Measurements from ENCODE around the gene SMG1. TPM values are rescaled to one million over a fixed set of nuclear protein-coding genes. Genes with fewer than 3 reads are reported as not detected.
"Not testable (repeated sequence)": the region's sequence is repeated elsewhere in the genome, so short reads cannot be mapped to it uniquely, and the experiment has no call there.

Gene SMG1
- total RNA-seq, 5 donors from 2014 or later (not counting 1 experiment from before 2014, with no cell fraction given) = 134 to 173 (median 166) TPM

DNA sequence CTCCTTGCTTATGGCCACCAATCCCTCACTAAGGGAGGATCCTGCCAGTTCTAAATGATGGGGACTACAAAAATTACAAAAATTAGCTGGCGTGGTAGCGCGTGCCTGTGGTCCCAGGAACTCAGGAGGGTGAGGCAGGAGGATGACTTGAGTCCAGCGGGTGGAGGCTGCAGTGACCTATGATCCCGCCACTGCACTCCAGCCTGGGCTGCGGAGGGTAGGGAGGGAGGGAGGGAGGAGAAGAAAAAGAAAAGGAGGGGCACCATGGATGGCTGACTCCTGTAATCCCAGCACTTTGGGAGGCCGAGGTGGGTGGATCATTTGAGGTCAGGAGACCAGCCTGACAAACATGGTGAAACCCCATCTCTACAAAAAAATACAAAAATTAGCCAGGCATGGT, 1.9 kb upstream of the SMG1 start:
- CTCF ChIA-PET; H3K27me3 Mint-ChIP-seq; H3K9me3 ChIP-seq; POLR2A ChIA-PET; ATAC-seq (replicated peaks in 1 of 4); H3K36me3 ChIP-seq (ENCODE audit: control insufficient read depth in 2 of 2, extremely low read depth in 1 of 2, insufficient read depth in 1 of 2, low read length in 1 of 2); H3K4me3 ChIP-seq (ENCODE audit: control insufficient read depth in 1 of 2, extremely low read depth in 1 of 2, low read length in 1 of 2); H3K27ac Mint-ChIP-seq; H3K27ac ChIP-seq (ENCODE audit: low read length); H3K36me3 Mint-ChIP-seq; H3K9me3 Mint-ChIP-seq; H3K27me3 ChIP-seq (replicated peaks in 1 of 2; ENCODE audit: control insufficient read depth in 2 of 2, extremely low read depth in 1 of 2, insufficient read depth in 2 of 2, low read length in 1 of 2); DNase-seq: not testable (repeated sequence)
- Mint-ChIP-seq H3K4me1 (peaks cover 21 to 33% (median 29%) of the 10 kb centered on the region in 3 donors), H3K4me3 (peak overlapping the region in 2 of 3 donors; percentile 39)
- 90% methylated on average over 2 of the region's 7 CpGs for WGBS (ENCODE audit: insufficient coverage)
- peaks cover 11% of the 10 kb centered on the region in 2 experiments for H3K4me1 ChIP-seq (ENCODE audit: control insufficient read depth in 1 of 2, extremely low read depth in 1 of 2, insufficient read depth in 2 of 2, low read length in 2 of 2)

DNA sequence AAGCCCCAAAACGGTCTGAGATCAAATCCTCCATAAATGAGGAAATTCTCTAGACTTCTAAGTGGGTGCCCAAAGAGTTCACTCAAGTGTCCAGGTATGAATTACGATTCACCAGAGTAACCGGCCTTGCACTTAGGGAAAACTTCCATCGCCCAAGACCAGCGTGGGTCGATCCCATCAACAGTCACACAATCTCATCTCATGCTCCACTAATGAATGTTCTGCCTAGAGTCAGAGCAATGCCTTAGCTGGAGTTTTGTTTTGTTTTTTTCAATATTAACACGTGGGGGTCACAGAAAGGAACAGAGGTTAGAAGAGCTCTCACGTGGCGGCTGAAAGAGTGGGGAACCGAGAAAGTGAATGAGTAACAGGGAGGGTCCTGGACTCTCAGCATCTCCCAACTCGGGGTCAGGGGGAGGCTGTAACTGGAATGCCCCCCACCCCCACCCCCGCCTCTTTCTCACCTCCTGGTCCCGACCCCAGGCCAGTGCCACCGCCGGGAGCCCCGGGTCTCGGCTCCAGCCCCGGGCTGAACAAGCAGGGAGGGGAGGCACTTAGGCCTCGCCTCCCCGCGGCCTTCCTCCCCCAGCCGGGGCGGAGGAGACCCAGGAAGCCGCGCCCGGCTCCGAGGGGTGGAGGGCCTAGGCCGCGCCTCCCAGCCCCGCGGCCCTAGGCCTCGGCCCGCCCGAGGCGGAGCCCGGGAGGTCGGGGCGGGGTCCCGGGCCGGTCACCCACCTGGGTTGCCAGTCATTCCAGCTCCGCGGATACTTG, 808 bp downstream of the SMG1 start:
- H3K27ac ChIP-seq (ENCODE audit: low read length) = peak overlapping the region; percentile 63
- peak overlapping the region; percentile 87 to 91 (median 87) for H3K4me3 Mint-ChIP-seq
- peaks cover 36 to 52% (median 46%) of the 10 kb centered on the region in 3 donors for H3K4me1 Mint-ChIP-seq
- peaks cover 14 to 19% of the 10 kb centered on the region in 2 experiments for H3K4me1 ChIP-seq (ENCODE audit: control insufficient read depth in 1 of 2, extremely low read depth in 1 of 2, insufficient read depth in 2 of 2, low read length in 2 of 2)
- H3K36me3 ChIP-seq (ENCODE audit: control insufficient read depth in 2 of 2, extremely low read depth in 1 of 2, insufficient read depth in 1 of 2, low read length in 1 of 2); H3K9me3 ChIP-seq; H3K27me3 ChIP-seq (replicated peaks in 1 of 2; ENCODE audit: control insufficient read depth in 2 of 2, extremely low read depth in 1 of 2, insufficient read depth in 2 of 2, low read length in 1 of 2); H3K27me3 Mint-ChIP-seq; H3K36me3 Mint-ChIP-seq; POLR2A ChIA-PET; H3K9me3 Mint-ChIP-seq: not testable (repeated sequence)
- DNase-seq (peak in 32 of 35 experiments; percentile 14 to 69 (median 50)), ATAC-seq (replicated peaks in 1 of 4) (peak; percentile 61 to 78 (median 74))
- peak overlapping the region; percentile 54 to 59 for H3K4me3 ChIP-seq (ENCODE audit: control insufficient read depth in 1 of 2, extremely low read depth in 1 of 2, low read length in 1 of 2)
- H3K27ac Mint-ChIP-seq = peak overlapping the region; percentile 89 to 91
- CTCF ChIA-PET = interaction anchor here in 1 of 2 donors (1.4 kb wide), 1 partner anchor 124 kb away, joined by 4 read pairs; the partner anchor contains the start of gene ARL6IP1
- WGBS (ENCODE audit: insufficient coverage) = 0% methylated on average over 27 of the region's 42 CpGs

DNA sequence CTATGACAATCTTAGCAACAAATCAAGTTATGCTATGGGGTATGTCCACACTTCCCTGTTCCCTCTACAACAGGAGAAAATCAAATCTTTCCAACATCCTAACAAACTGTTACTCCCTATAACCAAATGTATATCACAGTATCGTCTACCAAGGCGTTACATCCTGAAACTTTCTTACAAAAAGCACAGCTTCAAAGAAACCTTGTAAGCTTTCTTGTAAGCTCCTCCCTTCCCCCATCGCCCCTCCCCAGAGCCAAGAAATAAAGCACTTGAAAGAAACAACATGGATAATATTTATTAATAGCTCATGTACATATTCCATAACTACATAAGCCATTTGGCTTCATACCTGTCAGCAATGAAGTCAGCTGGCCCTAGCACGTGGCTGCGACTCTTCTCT, 2.3 kb downstream of the SMG1 start:
- peak overlapping the region; percentile 71 to 75 for H3K27ac Mint-ChIP-seq
- peak overlapping the region; percentile 77 to 87 (median 84) for H3K4me3 Mint-ChIP-seq
- peaks cover 43 to 63% (median 57%) of the 10 kb centered on the region in 3 donors for H3K4me1 Mint-ChIP-seq
- H3K36me3 Mint-ChIP-seq; H3K36me3 ChIP-seq (ENCODE audit: control insufficient read depth in 2 of 2, extremely low read depth in 1 of 2, insufficient read depth in 1 of 2, low read length in 1 of 2); H3K27ac ChIP-seq (ENCODE audit: low read length); H3K27me3 Mint-ChIP-seq; H3K27me3 ChIP-seq (replicated peaks in 1 of 2; ENCODE audit: control insufficient read depth in 2 of 2, extremely low read depth in 1 of 2, insufficient read depth in 2 of 2, low read length in 1 of 2); H3K9me3 ChIP-seq; CTCF ChIA-PET; ATAC-seq (replicated peaks in 1 of 4); H3K4me3 ChIP-seq (ENCODE audit: control insufficient read depth in 1 of 2, extremely low read depth in 1 of 2, low read length in 1 of 2); H3K9me3 Mint-ChIP-seq; POLR2A ChIA-PET: not testable (repeated sequence)
- no CpG with 5 or more reads among the region's 5 CpGs for WGBS (ENCODE audit: insufficient coverage)
- DNase-seq = peak in 1 of 35 experiments; percentile 22
- H3K4me1 ChIP-seq (ENCODE audit: control insufficient read depth in 1 of 2, extremely low read depth in 1 of 2, insufficient read depth in 2 of 2, low read length in 2 of 2) = peaks cover 14 to 24% of the 10 kb centered on the region in 2 experiments

DNA sequence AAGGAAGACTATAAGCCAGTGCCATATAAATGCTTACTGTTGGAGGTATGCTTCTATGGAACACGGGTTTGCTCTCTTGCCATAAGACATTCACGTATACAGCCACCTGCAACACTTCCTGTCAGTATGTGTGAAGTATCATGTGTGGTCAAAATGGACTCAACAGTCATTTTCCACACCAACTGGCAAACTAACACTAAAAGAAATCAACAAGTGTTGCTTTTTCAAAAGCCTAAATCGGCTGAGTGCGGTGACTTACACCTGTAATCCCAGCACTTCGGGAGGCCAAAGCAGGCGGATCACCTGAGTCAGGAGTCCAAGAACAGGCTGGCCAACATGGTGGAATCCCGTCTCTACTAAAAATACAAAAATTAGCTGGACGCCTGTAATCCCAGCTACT, 3.1 kb downstream of the SMG1 start:
- CTCF ChIA-PET; H3K4me3 ChIP-seq (ENCODE audit: control insufficient read depth in 1 of 2, extremely low read depth in 1 of 2, low read length in 1 of 2); ATAC-seq (replicated peaks in 1 of 4); H3K36me3 ChIP-seq (ENCODE audit: control insufficient read depth in 2 of 2, extremely low read depth in 1 of 2, insufficient read depth in 1 of 2, low read length in 1 of 2); H3K27me3 ChIP-seq (replicated peaks in 1 of 2; ENCODE audit: control insufficient read depth in 2 of 2, extremely low read depth in 1 of 2, insufficient read depth in 2 of 2, low read length in 1 of 2); H3K27me3 Mint-ChIP-seq; H3K9me3 Mint-ChIP-seq; H3K36me3 Mint-ChIP-seq; H3K9me3 ChIP-seq; POLR2A ChIA-PET: not testable (repeated sequence)
- H3K4me3 Mint-ChIP-seq = peak overlapping the region; percentile 77 to 87 (median 84)
- 33% methylated on average over 4 of the region's 8 CpGs for WGBS (ENCODE audit: insufficient coverage)
- peak in 1 of 35 experiments; percentile 25 for DNase-seq
- peaks cover 51 to 68% (median 64%) of the 10 kb centered on the region in 3 donors for H3K4me1 Mint-ChIP-seq
- peak overlapping the region; percentile 67 to 71 for H3K27ac Mint-ChIP-seq
- Histone ChIP-seq H3K27ac (ENCODE audit: low read length) (peak overlapping the region; percentile 23), H3K4me1 (ENCODE audit: control insufficient read depth in 1 of 2, extremely low read depth in 1 of 2, insufficient read depth in 2 of 2, low read length in 2 of 2) (peaks cover 14 to 25% of the 10 kb centered on the region in 2 experiments)

DNA sequence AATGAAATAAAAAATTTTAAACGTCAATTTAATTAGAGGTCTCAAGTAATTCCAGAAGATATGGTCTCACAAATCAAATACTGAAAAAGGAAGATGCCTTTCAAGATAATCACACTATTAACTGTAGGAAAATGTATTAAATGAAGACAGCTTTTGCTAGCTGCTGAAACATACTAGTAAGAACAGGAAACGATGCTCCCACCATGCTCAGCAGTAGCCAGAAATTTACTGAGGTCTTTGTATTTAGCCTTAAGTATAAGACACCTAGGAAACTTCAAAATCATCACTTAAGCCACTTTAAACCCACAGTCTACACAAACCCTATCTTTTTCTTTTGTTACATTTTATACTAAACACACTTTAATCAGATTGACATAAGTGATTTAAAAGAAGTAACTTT, 16.6 kb downstream of the SMG1 start:
- H3K27ac Mint-ChIP-seq; CTCF ChIA-PET; ATAC-seq (replicated peaks in 1 of 4); H3K27ac ChIP-seq (ENCODE audit: low read length); H3K4me3 Mint-ChIP-seq; H3K27me3 Mint-ChIP-seq; H3K9me3 ChIP-seq; DNase-seq; POLR2A ChIA-PET; H3K4me3 ChIP-seq (ENCODE audit: control insufficient read depth in 1 of 2, extremely low read depth in 1 of 2, low read length in 1 of 2); H3K4me1 ChIP-seq (ENCODE audit: control insufficient read depth in 1 of 2, extremely low read depth in 1 of 2, insufficient read depth in 2 of 2, low read length in 2 of 2); H3K36me3 ChIP-seq (ENCODE audit: control insufficient read depth in 2 of 2, extremely low read depth in 1 of 2, insufficient read depth in 1 of 2, low read length in 1 of 2); H3K27me3 ChIP-seq (replicated peaks in 1 of 2; ENCODE audit: control insufficient read depth in 2 of 2, extremely low read depth in 1 of 2, insufficient read depth in 2 of 2, low read length in 1 of 2); H3K9me3 Mint-ChIP-seq: not testable (repeated sequence)
- no CpG with 5 or more reads among the region's 2 CpGs for WGBS (ENCODE audit: insufficient coverage)
- Mint-ChIP-seq H3K4me1 (peaks cover 43 to 51% (median 45%) of the 10 kb centered on the region in 3 donors), H3K36me3 (peaks cover 15% of the 10 kb centered on the region)

DNA sequence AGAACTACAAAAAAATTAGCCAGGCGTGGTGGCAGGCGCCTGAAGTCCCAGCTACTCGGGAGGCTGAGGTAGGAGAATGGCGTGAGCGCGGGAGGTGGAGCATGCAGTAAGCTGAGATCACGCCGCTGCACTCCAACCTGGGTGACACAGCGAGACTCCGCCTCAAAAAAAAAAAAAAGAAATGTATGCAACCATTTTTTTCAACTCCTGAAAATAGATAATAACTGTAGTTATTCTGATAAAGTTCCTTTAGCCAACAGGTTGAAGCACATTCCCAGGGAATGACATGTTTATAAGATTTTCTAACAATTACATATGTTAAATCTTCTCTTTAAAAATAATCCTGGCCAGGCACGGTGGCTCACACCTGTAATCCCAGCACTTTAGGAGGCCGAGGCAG, 17.5 kb downstream of the SMG1 start:
- H3K36me3 ChIP-seq (ENCODE audit: control insufficient read depth in 2 of 2, extremely low read depth in 1 of 2, insufficient read depth in 1 of 2, low read length in 1 of 2); H3K4me3 ChIP-seq (ENCODE audit: control insufficient read depth in 1 of 2, extremely low read depth in 1 of 2, low read length in 1 of 2); H3K27ac Mint-ChIP-seq; H3K4me3 Mint-ChIP-seq; ATAC-seq (replicated peaks in 1 of 4); CTCF ChIA-PET; DNase-seq; H3K27me3 ChIP-seq (replicated peaks in 1 of 2; ENCODE audit: control insufficient read depth in 2 of 2, extremely low read depth in 1 of 2, insufficient read depth in 2 of 2, low read length in 1 of 2); H3K9me3 ChIP-seq; H3K9me3 Mint-ChIP-seq; H3K27ac ChIP-seq (ENCODE audit: low read length); H3K27me3 Mint-ChIP-seq; H3K4me1 ChIP-seq (ENCODE audit: control insufficient read depth in 1 of 2, extremely low read depth in 1 of 2, insufficient read depth in 2 of 2, low read length in 2 of 2); POLR2A ChIA-PET: not testable (repeated sequence)
- H3K4me1 Mint-ChIP-seq = peaks cover 44 to 48% (median 45%) of the 10 kb centered on the region in 3 donors
- no CpG with 5 or more reads among the region's 12 CpGs for WGBS (ENCODE audit: insufficient coverage)
- H3K36me3 Mint-ChIP-seq = peaks cover 15% of the 10 kb centered on the region

Data from T-cell (primary cell).